Hematopoietic multipotent progenitor cell (in vitro differentiated cells): Measurements from ENCODE around the gene JMJD8. TPM values are rescaled to one million over a fixed set of nuclear protein-coding genes. Genes with fewer than 3 reads are reported as not detected.

Source experiments
- DNase-seq, 3 donors: peaks; one replicate each; pipeline ENCODE4 v3.0.0-alpha.2; 2011 to 2015; ENCODE audit warnings: low read depth in 2 of 3, low spot score in 2 of 3
- total RNA-seq: library from RNA; depleted of rRNA; stranded (reverse); fragments of >200 nt; gene quantifications from one replicate; pipeline ENCODE4 v1.2.3, GENCODE V29; 2012

Gene JMJD8
- total RNA-seq, 1 donor, result 68.9 TPM

GRCh38 chr16:722835-723633 lies 38.9 kb upstream of the JMJD8 start:
- no peak for DNase-seq

GRCh38 chr16:721765-722540 lies 37.8 kb upstream of the JMJD8 start:
- DNase-seq, result no peak

- DNase-seq, result peak; percentile 62 to 87 (median 85)
Measured at GRCh38 chr16:720990-721764, 37.0 kb upstream of the JMJD8 start, which contains the start of gene ANTKMT. TSS of gene ANTKMT (plus strand) at chr16:721146. CDS start at chr16:721275, 129 bp downstream.

- DNase-seq, result peak in 1 of 3 donors; percentile 53
Measured at GRCh38 chr16:720447-720989, 36.4 kb upstream of the JMJD8 start.

GRCh38 chr16:719815-720446 lies 35.8 kb upstream of the JMJD8 start:
- no peak for DNase-seq

- DNase-seq, result no peak
Measured at GRCh38 chr16:718922-719321, 34.8 kb upstream of the JMJD8 start.

GRCh38 chr16:718389-718788 lies 34.3 kb upstream of the JMJD8 start:
- DNase-seq, result no peak

- no peak for DNase-seq
Measured at GRCh38 chr16:717450-718245, 33.5 kb upstream of the JMJD8 start.

- no peak for DNase-seq
Measured at GRCh38 chr16:716768-717325, 32.7 kb upstream of the JMJD8 start.

- DNase-seq, result no peak
Measured at GRCh38 chr16:716200-716568, 32.0 kb upstream of the JMJD8 start.

- DNase-seq, result no peak
Measured at GRCh38 chr16:715477-716199, 31.5 kb upstream of the JMJD8 start.

GRCh38 chr16:714558-715476 lies 30.7 kb upstream of the JMJD8 start, which contains the start of gene METRN:
TSS of gene METRN (plus strand) at chr16:715118. CDS start at chr16:715290, 172 bp downstream.
- peak; percentile 70 to 83 (median 81) for DNase-seq

GRCh38 chr16:714079-714478 lies 29.9 kb upstream of the JMJD8 start:
- DNase-seq, result no peak

GRCh38 chr16:712740-713250 lies 28.7 kb upstream of the JMJD8 start:
- peak in 1 of 3 donors; percentile 54 for DNase-seq

- peak; percentile 67 to 70 (median 68) for DNase-seq
Measured at GRCh38 chr16:711548-712320, 27.6 kb upstream of the JMJD8 start.

GRCh38 chr16:711084-711483 lies 26.9 kb upstream of the JMJD8 start:
- no peak for DNase-seq
